Keratinocyte (primary cell): ENCODE measurements around the gene TIAL1.

ENCODE experiments used
- EZH2 ChIP-seq: IDR thresholded peaks from one replicate; pipeline ENCODE4 v1.6.1; 2012; ENCODE audit warnings: inconsistent platforms, mild to moderate bottlenecking, low read length, moderate library complexity
- TF ChIP-seq, protein P1 (sequence below), 3 experiments: IDR thresholded peaks in 1 of 3; conservative IDR thresholded peaks in 1 of 3; optimal IDR thresholded peaks in 1 of 3; 2 replicates in 2 of 3; 3 replicates in 1 of 3; pipeline versions ENCODE3 to v1.5.1; 2011; ENCODE audit warnings: low read length in 3 of 3, mild to moderate bottlenecking in 3 of 3, moderate library complexity in 2 of 3, control low read depth in 1 of 3, inconsistent platforms in 1 of 3; ENCODE audit not compliant: insufficient read depth in 2 of 3; ENCODE audit errors: extremely low read depth in 1 of 3

DNA sequence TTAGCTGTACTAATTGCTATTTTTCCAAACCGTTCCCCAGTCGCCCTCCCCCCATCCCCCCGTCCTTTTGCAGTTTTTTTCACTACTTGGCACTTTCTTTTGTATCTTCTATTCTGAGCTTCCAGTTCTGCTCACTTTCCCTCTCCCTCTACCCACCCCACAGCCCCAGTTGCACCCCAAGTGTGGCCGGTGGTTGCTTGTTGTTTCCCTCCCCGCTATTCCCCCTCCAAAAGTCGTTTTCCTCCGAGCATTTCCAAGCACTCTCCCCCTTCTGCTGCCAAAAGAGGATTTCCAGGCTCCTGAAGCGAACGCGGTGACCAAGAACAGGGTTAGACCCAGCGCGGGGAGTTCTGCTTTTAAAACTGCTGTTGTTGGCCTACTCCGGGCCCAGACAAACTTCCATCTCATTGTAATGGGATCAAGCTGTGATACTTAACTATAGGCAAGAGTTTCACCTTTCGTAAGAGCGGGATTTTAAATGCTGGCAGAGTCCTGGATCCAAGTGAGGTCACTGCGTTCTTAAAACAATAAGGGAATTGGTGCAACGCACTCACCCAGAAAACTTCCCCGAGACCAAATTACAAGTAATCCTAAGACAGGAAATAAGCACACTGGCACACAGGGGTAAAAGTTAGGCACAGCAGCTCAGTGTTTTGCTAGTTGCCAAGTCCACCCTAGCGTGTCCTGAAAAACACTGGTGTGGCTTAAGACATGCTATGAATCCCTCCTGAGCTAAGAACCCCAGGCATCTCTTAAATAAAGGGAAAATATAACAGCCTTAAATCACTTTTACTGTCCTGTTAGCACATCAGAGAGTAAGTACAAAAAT lies 52.7 kb downstream of the TIAL1 start:
- TF ChIP-seq, protein P1, sequence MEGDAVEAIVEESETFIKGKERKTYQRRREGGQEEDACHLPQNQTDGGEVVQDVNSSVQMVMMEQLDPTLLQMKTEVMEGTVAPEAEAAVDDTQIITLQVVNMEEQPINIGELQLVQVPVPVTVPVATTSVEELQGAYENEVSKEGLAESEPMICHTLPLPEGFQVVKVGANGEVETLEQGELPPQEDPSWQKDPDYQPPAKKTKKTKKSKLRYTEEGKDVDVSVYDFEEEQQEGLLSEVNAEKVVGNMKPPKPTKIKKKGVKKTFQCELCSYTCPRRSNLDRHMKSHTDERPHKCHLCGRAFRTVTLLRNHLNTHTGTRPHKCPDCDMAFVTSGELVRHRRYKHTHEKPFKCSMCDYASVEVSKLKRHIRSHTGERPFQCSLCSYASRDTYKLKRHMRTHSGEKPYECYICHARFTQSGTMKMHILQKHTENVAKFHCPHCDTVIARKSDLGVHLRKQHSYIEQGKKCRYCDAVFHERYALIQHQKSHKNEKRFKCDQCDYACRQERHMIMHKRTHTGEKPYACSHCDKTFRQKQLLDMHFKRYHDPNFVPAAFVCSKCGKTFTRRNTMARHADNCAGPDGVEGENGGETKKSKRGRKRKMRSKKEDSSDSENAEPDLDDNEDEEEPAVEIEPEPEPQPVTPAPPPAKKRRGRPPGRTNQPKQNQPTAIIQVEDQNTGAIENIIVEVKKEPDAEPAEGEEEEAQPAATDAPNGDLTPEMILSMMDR (optimal IDR thresholded peaks at IDR 0.05 in 1 of 3, IDR thresholded peaks at IDR 0.05 in 1 of 3, conservative IDR thresholded peaks at IDR 0.05 in 1 of 3; ENCODE audit: extremely low read depth in 1 of 3, insufficient read depth in 2 of 3, low read length in 3 of 3), result no peak
- no peak for TF ChIP-seq EZH2
